Activated T-cell treated with anti-CD3 and anti-CD28 coated beads for 1 hour (primary cell): Measurements from ENCODE around the gene YWHAE.
A peak's percentile ranks its signal among the peaks of the same experiment; 100 is the strongest.
"Not testable (repeated sequence)": the region's sequence is repeated elsewhere in the genome, so short reads cannot be mapped to it uniquely, and the experiment has no call there.

Source experiments
- DNase-seq: peaks from one replicate; pipeline ENCODE4 v3.0.0-alpha.2; 2020; ENCODE audit warnings: low read depth

The YWHAE gene

GRCh38 chr17:1373707-1374237 lies 26.2 kb downstream of the YWHAE start:
- no peak for DNase-seq

GRCh38 chr17:1372618-1373017 lies 27.4 kb downstream of the YWHAE start:
- DNase-seq = no peak

GRCh38 chr17:1371893-1372590 lies 28.0 kb downstream of the YWHAE start:
- no peak for DNase-seq

GRCh38 chr17:1368588-1368987 lies 31.4 kb downstream of the YWHAE start:
- no peak for DNase-seq

- no peak for DNase-seq
These were observed 32.7 kb downstream of the YWHAE start for GRCh38 chr17:1367351-1367745.

GRCh38 chr17:1366234-1366633 lies 33.8 kb downstream of the YWHAE start:
- DNase-seq = no peak

- peak; percentile 36 for DNase-seq
These were observed 34.5 kb downstream of the YWHAE start for GRCh38 chr17:1365445-1366039.

- no peak for DNase-seq
These were observed 37.1 kb downstream of the YWHAE start for GRCh38 chr17:1362964-1363363.

- DNase-seq = no peak
These were observed 37.8 kb downstream of the YWHAE start for GRCh38 chr17:1362065-1362848.

GRCh38 chr17:1360975-1361374 lies 39.0 kb downstream of the YWHAE start:
- no peak for DNase-seq

- not testable (repeated sequence) for DNase-seq
These were observed 39.7 kb downstream of the YWHAE start for GRCh38 chr17:1360315-1360714.

GRCh38 chr17:1354030-1354429 lies 46.0 kb downstream of the YWHAE start:
- no peak for DNase-seq

- not testable (repeated sequence) for DNase-seq
These were observed 47.5 kb downstream of the YWHAE start for GRCh38 chr17:1352530-1352929.

GRCh38 chr17:1351971-1352370 lies 48.1 kb downstream of the YWHAE start:
- DNase-seq = no peak

- DNase-seq = no peak
These were observed 48.7 kb downstream of the YWHAE start for GRCh38 chr17:1351275-1351674.

- DNase-seq = no peak
These were observed 52.3 kb downstream of the YWHAE start for GRCh38 chr17:1347589-1348323.

GRCh38 chr17:1344521-1344920 lies 55.5 kb downstream of the YWHAE start:
- DNase-seq = no peak

GRCh38 chr17:1343554-1343953 lies 56.5 kb downstream of the YWHAE start:
- DNase-seq = no peak

- no peak for DNase-seq
These were observed 59.7 kb downstream of the YWHAE start for GRCh38 chr17:1340371-1340770.

- DNase-seq = no peak
These were observed 68.3 kb downstream of the YWHAE start for GRCh38 chr17:1331708-1332107.

- no peak for DNase-seq
These were observed 70.2 kb downstream of the YWHAE start for GRCh38 chr17:1329745-1330343.

GRCh38 chr17:1328437-1328836 lies 71.6 kb downstream of the YWHAE start:
- no peak for DNase-seq
